GM18519 (cell line): ENCODE results near the gene ANK2.
A peak's percentile ranks its signal among the peaks of the same experiment; 100 is the strongest.

ENCODE experiments used
- ATAC-seq: cut with Tn5 transposase; IDR thresholded peaks from one replicate; pipeline ENCODE4 v1.9.1; 2021; ENCODE audit warnings: mild to moderate bottlenecking, moderate library complexity; ENCODE audit not compliant: unreplicated experiment, low FRiP score

The ANK2 gene

DNA sequence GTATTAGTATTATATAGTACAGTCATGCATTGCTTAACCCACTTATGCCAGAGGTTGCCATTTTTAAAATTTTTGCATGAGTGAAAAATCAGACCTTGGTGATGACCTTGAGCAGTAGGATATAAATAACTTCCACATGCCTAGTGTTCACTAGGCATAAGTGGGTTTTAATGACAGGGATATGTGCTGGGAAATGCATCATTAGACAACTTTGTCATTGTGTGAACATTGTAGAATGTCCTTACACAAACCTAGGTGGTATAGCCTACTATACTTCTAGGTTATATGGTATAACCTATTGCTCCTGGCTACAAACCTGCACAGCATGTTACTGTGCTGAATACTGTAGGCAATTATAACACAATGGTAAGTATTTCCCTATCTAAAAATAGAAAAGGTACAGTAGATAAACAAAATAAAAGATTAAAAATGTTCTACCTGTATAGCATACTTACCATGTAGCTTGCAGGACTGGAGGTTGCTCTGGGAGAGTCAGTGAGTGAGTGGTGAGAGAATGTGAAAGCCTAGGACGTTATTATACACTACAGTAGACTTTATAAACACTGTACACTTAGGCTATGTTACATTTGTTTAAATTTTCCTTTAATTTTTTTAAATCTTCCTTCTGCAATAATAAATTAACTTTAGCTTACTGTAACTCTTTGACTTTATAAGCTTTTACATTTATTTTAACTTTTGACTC is 326.7 kb downstream of the ANK2 start:
- no peak for ATAC-seq

DNA sequence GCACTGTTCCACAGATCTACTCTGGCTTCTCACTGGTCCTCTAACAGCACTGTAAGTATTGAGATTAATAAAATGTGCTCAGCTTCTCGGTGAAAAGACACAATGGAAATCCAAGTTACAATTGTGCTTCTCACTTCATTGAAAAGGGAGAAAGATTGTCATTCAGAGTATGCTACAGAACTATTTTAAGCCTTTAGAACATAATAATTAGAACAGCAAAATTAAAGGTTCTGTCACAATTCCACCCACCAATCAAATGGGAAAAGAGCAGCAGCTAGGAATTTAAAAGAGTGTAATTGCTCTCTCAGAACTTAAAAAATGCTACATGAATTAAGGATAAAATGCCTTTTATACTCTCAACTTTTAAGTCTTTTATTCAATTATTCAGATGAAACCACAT is 329.4 kb downstream of the ANK2 start:
- no peak for ATAC-seq

DNA sequence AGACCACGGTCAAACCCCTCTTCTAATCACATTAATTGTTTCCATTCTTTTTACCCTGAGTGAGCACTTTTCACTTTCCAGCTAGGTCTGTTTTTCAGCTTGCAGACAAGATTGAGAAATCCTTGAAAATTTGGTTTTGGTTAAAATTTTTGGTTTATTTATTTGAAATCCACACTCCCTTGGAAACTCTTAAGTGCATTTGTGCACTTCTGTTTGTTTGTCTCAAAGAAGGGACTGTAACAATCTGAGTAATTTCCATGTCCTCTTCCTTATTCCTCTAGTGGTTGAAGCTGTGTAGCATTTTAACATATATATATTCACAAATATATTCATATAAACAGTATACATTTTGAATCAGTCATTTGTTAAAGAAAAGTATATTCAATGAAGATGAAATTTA is 333.3 kb downstream of the ANK2 start:
- no peak for ATAC-seq

DNA sequence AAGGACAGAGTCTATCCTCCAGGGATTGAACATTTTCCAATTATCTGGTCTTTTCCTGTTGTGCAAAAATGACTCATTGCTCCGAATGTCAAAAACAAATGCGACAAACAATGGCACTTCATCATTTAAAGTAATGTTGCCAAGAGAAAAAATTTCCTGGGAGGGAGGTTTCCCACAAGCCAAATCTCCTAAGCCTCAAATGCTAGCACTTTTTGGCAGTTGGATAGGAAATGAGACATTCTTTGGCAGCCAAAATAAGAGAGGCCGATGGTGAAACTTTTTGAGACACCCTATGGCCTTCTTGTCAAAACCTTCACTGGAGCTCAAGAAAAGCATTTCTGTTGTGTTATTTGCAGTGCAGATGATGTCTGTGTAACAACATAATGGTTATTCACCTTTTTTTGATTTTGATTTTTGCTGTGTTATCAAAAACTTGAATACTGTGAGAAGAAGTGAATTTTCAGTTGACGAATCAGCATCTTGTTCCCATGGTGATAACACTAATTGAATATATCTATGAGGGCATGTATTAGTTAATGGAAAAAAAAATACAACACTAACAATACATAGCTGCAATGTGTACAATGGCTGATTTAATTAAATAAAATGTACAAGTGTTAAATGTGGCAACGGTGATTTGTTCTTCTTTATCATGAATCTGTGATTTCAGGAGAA is 333.8 kb downstream of the ANK2 start:
- ATAC-seq, result no peak

DNA sequence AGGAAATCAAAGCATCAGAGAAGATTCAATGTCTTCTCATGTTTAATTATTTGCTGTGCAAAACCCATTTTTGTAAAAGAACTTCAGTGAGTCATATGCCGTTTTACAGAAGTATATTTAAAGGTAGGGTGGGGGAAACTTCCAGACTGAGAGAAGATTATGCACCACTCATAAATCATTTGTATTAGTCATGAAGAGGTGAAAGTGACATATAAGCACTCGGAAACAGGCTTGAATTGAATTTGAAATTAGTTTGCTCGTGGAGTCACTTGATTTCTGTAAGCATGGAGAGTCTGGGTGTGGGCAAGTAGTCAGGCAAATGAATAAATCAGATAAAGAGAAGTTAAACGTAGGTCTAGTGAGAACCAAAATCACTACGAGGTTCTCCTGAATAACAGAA is 335.1 kb downstream of the ANK2 start:
- ATAC-seq, result no peak

DNA sequence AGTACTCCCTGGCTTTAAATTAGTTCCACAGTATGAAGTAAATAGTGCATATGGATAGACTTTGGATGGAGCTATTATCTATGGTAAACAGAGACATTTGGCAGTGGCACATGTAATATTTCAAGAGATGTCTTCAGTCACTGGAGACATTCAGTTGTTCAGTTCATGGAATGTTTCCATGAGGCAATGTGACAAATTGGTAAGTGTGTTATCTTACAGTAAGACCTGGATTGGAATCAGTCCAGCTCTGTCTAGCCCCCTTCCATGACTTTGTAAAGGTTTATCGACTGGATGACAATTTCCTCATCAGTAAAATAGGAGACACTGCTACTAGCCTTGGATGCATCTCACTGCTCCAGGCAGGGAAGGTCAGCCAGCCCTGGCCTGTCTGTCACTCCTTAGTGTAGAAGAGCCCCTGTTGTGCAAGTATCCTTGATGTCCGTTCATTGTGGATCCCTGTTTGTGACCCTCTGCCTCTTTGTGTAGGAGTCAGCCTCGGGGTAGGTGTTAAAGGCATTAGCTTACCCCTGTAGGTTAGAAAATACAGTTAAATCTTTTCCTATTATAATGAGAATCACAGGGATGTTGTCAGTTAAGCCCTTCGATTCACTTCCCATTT is 335.9 kb downstream of the ANK2 start:
- no peak for ATAC-seq

DNA sequence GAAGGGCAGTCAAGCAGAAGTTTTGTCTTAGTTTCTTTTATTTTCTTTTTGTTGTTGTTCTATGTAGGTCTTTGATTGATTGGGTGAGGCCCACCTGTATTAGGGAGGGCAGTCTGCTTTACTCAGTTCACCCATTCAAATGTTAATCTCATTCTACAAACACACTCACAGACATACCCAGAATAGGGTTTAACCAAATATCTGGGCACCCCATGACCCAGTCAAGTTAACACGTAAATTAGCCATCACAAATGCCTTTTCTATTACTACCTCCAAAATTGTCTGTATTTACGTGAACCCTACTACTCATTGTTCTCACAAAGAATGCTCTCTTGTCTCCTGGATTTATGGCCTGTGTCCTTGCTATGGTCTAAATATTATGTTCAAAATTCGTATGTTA is 339.7 kb downstream of the ANK2 start:
- ATAC-seq, result no peak

DNA sequence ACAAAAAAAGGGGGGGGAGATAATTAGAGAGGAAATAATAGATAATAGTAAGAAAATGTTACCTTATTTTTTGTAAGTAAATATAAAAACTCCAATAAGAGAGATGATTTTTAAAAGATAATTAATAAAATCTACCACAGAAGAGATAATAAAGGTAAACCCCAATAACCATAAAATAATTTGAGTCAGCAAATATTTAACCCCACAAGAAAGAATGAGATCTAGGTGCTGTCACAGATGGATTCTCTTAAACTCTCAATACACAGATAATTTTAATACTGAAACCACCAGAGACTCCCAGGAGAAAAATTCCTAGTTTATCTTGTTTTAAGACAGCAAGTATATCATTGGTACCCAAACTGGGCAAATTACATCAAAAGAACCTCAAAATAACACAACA is 341.4 kb downstream of the ANK2 start:
- ATAC-seq, result no peak

DNA sequence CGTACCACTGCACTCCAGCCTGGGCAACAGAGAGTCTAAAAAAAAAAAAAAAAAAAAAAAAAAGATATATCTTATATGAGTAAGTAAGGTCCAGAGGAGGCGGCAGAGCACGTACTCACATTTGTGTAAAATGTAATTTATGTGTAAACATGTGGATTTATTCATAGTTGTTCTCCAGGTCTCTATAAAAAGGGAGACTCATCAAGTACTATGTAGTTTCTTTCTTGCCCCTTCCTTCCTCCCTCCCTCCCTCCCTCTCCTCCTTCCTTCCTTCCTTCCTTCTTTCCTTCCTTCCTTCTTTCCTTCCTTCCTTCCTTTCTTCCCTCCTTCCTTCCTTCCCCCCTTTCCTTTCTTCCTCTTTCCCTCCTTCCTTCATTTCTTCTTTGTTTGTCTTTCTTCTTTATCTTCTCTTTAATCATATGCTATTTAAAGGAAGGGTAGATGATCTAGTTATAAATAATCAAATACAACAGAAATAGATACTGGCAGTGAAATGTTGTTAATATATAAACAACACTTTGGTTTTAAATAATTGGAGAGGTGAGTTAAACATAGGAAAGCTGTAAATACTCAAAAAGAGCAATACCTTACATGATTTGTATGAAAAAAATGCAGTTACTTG is 344.8 kb downstream of the ANK2 start:
- no peak for ATAC-seq

DNA sequence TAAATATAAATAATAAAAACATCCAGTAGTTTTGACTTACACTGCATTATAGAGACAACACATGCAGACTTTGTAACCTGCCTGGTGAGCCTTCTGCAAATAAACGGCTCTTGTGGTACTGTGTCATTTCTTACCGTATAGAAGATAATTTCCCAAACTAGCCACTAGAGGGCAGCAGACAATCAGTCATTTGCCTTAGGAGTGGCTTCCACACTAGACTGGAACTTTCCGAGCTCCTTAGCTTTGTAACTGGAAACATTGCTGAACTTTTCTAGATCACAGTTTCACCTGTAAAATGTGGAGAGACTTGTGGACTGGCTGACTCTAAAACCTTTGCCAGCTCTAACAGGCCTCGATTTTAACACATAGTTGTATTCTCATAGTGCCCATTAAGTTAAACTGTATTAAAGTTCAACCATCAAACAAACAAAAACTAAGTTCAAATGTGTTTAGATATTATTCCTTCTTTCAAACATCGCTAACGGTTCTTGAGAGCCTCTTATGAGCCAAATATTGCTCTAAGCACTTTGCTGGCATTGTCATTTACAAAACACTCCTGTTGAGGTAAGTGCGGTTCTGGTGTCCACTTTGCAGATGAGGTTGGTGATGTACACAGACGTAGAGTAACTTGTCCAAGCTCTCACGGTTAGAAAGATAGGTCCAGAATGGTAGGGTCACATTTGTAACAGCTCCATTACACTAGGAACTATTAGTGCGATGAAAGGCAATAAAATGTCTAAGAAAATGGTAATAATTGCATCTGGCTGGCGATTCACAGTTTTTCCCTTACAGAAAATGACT is 345.5 kb downstream of the ANK2 start:
- ATAC-seq, result peak; percentile 87

DNA sequence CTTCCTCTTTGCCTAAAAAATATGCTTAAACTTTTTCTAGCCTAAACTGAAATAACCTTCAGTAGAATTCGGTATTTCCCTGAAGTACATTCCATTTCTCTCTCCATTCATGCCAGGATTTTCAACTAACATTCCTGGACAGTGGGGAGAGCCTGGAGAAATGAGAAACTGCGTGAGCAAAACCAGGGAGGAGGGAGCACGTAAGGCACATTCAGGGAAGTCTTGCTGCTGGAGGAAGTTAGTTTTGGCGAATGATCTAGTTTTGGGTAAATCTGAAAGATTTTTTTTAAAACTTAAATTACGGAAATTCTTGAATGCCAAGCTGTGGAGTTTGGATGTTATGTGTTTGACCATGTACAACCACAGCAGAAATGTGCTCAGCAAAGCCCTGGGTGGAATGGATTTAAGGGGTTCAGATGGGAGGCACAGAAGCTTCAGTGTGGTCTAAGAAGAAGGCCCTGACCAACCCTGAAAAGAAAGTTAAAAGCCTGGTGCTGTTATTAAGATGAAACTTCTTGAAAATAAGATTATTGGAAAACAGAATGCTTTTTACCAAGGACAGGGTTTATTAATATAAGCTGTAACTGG is 347.8 kb downstream of the ANK2 start:
- ATAC-seq, result no peak

DNA sequence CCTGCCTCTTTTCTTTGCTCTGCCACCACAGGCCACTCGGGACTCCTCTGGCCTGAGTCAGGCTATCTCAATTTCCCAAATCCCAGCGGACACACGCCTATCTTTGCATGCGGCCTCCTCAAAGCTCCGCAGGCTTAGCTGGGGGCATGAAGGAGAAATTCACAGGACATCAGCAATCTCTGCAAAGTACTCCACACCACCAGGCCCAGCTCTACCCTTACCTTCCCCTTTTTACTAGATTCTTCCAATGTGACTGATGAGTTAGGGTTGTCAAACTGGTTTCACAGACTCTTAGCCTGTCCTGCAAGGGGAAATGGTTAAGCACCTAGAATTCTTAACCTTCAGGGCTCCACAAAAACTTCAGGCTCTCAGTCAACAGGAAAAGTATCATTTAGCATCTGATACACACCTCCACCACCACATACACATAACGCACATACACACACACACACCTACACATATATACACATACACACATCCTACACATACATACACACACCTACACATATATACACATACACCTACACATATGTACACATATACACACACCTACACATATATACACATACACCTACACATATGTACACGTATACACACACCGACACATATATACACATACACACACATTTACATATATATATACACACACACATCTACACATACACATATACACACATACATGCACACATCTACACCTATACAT is 349.1 kb downstream of the ANK2 start:
- ATAC-seq, result no peak

DNA sequence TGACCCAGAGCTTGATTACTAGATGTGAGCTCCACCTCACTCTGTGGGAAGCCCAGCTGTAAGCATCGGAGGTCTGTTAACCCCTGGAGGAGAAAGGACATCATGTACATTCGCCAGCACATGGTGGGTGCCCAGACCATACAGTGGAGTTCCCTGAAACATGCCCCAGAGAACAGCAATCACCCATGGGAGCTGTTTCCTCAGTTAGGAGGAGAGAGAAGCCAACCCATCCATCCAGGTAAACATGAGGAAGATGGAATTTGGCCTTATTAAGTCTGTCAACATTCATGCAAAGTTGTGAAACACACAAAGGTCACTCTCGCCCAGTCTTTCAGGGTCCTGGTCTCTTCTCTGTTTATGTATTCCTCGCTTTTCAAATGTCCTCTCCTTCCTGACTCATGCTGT is 354.7 kb downstream of the ANK2 start:
- ATAC-seq, result no peak

DNA sequence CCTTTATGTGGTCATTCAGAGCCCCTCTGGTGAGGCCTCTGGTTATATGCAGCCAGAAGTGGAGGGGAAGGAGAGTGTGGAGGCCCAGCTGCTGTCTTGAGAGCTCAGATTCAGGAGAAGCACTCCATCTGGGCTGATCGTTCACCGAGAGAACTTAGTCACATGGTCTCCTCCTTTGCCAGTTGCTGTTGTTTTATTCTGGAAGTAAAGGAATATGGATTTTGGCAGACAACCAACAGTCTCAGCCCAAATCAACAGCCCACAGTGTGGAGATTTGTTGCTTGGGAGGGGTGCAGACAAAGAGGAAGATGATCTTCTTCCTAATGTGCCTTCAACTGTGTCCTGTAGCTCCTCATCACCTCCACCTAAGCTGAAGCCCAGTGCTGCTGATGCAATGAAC is 355.4 kb downstream of the ANK2 start:
- no peak for ATAC-seq

DNA sequence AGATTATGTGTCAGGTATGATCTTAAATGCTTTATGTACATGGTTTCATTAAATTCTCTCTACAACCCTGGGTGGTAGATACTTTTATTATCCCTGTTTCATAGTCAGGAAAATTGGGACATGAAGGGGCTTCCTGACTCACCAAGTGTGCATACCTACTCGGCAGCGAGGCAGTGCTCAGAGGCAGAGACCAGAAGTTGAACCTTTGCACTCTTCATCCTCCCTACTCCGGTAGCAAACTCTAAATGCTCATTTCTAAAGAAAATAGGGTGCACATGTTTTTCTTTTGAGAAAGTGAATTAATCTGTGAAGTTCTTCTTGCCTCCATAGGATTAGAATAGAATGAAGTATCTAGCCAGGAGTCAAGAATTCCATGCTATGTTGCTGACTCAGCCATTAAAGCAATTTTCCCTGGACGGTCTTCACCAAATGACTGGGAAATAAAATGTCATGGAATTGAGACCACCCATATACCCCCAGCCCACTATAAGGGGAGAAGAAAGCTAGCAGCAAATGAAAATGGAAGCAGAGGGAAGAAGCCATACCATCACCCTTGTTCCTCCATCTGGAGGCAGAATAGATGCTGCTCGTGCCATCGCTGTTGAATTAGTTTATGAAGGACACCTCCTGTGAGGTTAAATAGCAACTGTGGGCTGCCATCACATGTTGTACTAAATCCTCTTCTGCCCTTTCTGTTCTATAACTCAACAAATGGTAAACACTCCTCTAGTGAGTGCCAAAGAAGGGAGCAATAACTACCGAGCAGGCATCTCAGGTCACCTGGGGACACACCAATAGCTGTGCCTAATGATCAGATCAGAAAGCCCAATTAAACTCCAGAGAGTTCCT is 356.6 kb downstream of the ANK2 start:
- no peak for ATAC-seq

DNA sequence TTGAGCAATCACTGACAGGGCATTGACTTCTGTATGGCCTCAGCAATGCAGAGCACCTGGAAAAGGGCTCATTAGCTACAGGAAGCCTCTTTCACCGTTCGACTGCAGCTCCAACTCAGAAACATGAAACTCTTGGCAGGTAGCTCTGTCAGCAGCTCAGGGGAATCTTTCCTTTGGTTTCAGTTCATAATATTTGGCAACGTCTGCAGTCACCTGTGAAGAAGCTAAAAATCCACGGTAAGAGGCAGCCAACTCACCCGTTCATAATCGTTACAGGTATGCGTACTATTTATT is 357.2 kb downstream of the ANK2 start:
- no peak for ATAC-seq

DNA sequence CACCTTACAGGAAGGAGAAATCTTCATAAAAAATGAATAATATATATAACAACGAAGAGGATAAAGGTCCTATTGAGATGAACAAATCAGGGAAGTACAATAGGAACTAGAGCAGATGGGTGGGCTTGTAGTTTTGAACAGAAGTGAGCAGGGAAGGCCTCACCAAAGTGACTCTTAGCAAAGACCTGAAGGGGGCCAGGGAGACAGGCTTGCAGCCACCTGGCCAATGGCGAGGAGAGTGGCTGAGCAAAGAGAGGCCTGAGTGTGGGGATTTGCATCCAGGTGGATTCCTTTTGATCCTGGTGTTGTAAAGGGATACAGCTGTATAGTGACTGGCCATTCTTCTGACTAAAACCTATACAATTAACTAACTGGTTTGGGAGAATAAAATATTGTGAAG is 358.0 kb downstream of the ANK2 start:
- ATAC-seq, result no peak

DNA sequence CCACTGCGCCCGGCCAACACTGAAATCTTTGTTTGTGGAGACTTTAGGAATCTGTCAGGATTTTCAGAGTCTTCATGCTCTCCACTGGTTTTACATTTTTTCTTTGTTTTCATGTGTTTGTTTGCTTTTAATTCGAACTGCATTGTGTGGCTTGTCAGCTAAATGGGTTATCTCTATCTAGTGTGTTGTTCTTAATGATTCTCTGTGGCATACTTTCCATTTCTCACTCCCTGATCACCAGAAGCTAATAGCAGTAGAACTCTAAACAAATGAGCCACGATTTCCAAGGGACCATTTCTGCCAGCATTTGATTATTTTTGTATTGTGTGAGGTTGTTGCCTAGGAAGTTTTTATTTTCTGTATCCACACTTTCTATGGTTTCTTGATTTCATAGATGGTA is 359.7 kb downstream of the ANK2 start:
- no peak for ATAC-seq

DNA sequence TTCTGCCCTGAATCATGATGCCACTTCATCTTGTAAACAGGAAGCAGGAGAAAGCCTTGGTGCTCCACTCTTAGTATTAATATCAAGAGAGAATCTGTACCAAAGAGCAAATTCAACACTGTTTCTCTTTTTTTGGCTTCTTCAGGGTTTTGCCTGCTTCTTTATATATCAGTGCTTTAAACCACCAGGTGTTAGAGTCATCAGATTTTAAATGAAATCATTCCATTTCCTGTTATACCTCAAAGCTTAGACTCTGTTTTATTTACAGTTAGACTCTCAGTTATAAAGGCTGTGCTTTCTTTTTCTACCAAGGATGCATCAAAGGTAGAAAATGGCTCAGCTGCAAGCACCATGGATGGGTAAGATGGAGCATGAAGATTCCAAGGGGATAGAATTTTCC is 361.2 kb downstream of the ANK2 start:
- no peak for ATAC-seq
